Esophagus mucosa (tissue), 1 donor: ENCODE data around the gene KLK14. TPM values are rescaled to one million over a fixed set of nuclear protein-coding genes. Genes with fewer than 3 reads are reported as not detected.

ENCODE experiments used
- ATAC-seq: fragments of 200-7000 bp; cut with Tn5 transposase; one replicate; pipeline ENCODE4 v1.9.1; 2020
- total RNA-seq: library from RNA; stranded (reverse); gene quantifications from one replicate; pipeline ENCODE4 v1.2.4, GENCODE V29; 2023
- donor health status: DM: yes; HTN: yes; CAD: no.

Gene KLK14, protein sequence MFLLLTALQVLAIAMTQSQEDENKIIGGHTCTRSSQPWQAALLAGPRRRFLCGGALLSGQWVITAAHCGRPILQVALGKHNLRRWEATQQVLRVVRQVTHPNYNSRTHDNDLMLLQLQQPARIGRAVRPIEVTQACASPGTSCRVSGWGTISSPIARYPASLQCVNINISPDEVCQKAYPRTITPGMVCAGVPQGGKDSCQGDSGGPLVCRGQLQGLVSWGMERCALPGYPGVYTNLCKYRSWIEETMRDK
- 0.68 TPM for total RNA-seq

DNA sequence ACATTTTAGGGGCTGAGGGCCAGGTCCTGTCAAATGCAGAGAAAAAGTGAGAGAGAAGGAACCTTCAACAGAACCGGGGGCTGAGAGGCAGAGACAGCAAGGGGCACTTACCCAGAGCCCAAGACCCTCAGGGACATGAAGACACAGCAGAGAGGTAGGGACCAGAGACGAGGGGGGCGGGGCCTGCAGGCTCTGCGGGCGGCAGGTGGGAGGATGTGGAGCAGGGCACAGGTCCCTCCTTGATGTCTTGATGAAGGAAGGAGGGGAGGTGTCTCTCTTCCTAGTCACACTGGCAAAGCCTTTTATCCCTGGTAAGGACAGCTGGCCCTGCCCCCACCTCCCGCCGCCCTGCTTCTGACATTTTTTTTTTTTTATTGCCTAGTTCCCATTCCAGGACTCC is at the start of gene KLK14:
Gene KLK14, minus strand, starts transcription at position 277 of the 400 bp plus-strand sequence. Its CDS starts 273 bp downstream, at position 4.
- no peak for ATAC-seq

DNA sequence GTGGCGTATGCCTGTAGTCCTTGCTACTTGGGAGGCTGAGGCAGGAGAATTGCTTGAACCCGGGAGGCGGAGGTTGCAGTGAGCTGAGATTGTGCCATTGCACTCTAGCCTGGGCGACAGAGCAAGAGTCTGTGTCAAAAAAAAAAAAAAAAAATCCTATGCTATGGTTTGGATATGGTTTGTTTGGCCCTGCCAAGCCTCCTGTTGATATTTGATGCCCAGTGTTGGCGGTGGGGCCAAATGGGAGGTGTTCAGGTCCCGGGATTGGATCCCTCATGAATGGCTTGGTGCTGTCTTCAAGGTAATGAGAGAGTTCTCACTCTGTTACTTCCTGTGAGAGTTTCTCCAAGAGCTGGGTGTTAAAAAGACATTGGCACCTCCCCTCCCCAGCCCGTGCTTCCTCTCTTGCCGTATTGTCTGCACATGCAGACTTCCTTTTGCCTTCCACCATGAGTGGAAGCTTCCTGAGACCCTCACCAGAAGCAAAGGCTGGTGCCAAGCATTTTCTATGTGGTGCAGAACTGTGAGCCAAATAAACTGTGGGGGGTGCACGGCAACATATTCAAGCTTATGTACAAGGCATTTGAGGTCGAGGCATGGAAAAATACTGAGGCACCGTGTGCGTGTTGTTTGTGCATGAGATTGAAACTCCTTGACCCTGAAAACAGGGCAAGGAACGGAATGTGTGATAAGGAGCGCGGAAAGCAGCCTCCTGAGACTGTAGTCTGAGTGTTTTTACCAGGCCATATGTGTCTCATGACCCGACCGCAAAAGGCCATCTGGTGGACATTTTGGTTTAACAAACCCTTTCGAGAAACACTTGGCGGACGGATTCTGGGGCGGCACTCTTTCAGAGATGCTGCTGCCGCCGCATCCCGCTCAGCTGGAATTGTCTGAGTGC is 49.3 kb upstream of the KLK14 start:
- peak; percentile 28 for ATAC-seq

DNA sequence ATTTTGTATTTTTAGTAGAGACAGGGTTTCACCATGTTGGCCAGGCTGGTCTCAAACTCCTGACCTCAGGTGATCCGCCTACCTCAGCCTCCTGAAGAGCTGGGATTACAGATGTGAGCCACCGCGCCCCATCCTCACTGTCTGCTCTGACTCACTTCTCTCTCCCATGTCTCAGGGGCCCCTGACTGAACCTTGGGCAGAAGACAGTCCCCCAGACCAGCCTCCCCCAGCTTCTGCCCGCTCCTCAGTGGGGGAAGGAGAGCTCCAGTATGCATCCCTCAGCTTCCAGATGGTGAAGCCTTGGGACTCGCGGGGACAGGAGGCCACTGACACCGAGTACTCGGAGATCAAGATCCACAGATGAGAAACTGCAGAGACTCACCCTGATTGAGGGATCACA is 47.0 kb upstream of the KLK14 start:
- ATAC-seq = no peak

DNA sequence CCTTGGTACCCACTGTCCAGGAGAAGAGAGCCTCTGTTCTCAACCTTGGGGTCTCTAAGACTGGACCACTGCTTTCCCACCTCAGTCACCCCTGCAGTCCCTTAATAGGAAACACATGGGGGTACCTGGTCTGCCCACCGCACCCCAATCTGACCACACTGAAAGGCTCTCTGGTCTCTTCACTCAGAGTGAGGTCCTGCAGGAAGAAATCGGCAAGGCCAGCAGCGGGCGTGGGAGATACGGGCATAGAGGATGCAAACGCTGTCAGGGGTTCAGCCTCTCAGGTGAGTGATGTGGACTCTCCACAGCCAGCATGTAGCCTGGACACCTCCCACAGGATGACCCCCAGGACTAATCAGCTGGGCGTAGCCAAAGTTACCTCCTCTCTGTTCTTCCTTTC is 45.5 kb upstream of the KLK14 start:
- ATAC-seq = no peak

DNA sequence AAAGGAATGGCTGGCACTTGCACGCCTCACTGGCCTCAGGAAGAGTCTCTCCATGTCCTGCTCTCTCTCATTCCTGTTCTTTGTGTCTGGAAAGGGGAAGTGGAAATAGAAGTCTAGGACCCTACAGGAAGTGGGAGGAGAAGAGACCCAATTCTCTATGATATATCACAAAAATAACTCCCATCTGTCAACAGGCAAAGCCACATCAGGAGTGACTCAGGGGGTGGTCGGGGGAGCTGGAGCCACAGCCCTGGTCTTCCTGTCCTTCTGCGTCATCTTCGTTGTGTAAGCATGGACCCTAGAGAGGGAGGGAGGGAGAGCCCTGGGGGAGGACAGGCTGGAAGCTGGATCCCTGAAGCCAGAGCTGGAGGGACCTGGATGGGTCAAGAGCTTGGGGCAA is 45.1 kb upstream of the KLK14 start:
- no peak for ATAC-seq

DNA sequence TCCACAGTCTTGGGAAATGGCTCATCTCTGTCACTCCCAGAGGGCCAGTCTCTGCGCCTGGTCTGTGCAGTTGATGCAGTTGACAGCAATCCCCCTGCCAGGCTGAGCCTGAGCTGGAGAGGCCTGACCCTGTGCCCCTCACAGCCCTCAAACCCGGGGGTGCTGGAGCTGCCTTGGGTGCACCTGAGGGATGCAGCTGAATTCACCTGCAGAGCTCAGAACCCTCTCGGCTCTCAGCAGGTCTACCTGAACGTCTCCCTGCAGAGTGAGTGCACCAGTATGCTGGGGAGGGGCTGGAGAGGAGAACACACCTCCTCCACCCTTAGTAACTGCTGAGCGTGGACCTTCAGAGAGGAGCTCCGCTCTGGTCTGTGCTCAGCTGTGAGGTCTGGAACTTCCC is 44.3 kb upstream of the KLK14 start:
- ATAC-seq = no peak

DNA sequence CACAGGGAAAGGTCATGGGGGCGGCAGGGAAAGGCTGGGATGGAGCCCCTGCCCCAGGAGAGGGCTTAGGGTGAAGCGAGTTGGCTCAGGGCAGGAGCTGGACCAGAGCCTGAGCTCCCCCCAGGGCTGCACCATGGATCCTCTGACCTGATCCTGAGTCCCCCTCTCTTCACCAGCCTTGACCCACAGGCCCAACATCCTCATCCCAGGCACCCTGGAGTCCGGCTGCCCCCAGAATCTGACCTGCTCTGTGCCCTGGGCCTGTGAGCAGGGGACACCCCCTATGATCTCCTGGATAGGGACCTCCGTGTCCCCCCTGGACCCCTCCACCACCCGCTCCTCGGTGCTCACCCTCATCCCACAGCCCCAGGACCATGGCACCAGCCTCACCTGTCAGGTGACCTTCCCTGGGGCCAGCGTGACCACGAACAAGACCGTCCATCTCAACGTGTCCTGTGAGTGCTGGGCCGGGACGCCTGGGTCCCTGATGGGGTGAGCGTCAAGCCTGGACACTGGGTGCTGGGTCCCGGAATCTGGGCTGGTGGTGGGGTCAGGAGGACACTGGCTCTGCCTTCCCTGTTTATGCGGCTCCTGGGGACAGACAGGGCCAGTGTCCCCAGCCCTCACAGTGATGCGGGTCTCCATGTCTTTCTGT is 42.9 kb upstream of the KLK14 start:
- ATAC-seq = no peak

DNA sequence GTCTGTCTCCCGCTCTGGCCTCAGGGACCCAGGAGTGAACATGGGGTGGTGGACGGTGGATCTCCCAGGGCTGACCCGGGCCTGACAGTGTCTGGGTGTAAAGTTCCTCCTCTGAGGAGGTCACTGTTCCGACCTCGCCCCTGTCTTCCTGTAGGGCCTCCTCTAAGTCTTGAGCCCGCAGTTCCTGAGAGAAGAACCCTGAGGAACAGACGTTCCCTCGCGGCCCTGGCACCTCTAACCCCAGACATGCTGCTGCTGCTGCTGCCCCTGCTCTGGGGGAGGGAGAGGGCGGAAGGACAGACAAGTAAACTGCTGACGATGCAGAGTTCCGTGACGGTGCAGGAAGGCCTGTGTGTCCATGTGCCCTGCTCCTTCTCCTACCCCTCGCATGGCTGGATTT is 42.0 kb upstream of the KLK14 start, which contains the start of gene SIGLEC9:
Gene SIGLEC9, plus strand, starts transcription at position 178 of the 400 bp plus-strand sequence. Its CDS starts 69 bp downstream, at position 247.
- no peak for ATAC-seq

DNA sequence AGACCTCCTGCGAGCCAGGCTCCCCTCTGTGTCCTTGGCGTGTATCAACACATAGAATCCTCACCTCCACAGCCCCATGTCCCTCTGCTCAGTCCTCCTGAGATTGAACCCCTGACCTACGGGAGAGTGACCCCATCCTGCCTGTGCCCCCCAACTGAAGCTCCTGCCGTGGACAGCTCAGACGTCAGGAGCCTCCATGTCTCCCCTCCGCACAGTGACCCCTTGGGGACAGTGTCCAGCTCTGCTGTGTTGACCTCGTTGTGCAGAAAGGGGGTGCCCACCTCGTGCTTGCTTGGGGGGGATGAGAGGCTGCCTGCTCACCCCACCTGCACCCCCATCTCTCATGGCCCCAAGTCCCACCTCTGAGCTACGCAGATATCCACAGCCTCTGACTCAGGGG is 41.5 kb upstream of the KLK14 start:
- no peak for ATAC-seq

DNA sequence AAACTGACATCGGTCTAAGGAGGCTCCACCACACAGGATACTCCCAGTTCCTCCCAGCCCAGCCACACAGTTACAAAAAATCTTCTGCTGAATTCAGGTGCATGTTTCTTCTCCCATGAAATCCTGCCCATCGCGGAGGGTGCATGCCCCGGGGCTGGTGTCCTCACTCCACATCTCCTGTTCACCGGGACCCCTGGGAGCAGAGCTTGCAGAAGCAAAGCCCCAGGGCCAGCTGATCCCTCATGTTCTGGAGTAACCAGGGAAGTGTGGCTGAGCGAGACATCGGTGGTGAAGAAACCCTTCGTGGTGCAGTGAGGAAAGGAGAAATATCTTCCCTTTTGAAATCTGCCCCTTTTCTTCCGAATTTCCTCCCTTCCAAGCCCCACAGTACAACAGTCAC is 41.1 kb upstream of the KLK14 start:
- no peak for ATAC-seq

DNA sequence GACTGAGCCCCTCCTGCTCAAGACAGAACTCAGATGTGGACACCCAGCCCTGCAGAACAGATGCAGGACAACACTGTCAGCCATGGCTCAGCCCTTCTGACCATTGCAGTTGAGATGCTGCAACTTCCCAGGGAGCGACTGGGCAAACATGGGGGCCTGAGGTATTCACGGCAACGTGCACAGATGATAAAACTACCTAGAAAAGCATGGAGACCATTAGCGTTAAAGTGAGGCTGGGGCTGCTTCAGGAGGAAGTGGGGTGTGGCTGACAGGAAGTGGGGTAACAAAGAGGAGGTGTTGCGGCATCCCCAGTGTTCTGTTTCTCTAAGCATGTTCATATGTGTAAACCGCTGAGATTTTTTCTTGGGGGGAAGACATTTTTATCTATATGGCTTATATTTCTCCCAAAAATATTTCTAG is 40.7 kb upstream of the KLK14 start:
- no peak for ATAC-seq

DNA sequence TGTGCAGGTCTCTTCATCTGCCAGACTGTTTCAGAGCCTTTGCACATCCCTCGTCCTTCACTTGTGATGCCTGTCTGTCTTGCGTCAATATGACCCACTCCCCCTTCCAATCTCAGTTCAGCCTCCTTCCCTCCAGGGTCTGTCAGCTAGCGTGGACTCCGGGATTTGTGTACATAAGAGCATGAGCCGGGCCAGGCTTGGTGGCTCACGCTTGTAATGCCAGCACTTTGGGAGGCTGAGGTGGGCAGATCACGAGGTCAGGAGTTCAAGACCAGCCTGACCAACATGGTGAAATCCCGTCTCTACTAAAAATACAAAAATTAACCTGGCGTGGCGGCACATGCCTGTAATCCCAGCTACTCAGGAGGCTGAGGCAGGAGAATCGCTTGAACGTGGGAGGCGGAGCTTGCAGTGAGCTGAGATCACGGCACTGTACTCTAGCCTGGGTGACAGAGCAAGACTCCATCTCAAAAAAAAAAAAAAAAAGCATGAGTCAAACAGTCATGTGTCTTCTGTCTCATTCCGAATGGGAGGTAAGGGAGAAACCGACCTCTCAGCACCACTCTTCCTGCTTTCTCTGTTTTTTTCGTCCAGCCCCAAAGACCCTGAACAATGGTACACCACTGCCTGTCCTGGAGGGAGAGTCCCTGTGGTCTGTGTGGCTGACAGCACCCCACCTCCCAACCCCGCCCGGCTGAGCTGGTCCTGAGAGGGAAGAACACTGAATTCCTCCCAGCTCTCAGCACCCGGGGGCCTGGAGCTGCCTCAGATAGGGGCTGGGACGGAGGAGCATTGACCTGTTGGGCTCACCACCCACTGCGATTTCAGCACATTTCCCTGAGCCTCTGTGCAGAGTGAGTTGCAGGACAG is 39.7 kb upstream of the KLK14 start:
- ATAC-seq = no peak

DNA sequence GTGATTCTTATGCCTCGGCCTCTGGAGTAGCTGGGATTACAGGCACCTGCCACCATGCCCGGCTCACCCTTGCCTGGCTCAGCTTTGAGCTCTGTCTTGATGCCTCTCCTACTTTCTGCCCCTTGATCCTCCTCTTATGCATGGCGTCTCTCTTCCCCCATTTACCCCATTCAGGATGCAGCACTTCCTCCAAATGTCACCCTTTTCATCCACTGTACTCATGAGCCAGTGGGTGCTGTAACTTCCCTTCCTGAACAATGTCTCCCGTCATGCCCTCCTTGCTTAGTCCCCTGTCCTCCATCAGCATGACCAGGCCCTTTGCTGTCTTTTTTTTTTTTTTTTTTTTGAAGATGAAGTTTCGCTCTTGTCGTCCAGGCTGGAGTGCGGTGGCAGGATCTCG is 38.6 kb upstream of the KLK14 start:
- no peak for ATAC-seq

DNA sequence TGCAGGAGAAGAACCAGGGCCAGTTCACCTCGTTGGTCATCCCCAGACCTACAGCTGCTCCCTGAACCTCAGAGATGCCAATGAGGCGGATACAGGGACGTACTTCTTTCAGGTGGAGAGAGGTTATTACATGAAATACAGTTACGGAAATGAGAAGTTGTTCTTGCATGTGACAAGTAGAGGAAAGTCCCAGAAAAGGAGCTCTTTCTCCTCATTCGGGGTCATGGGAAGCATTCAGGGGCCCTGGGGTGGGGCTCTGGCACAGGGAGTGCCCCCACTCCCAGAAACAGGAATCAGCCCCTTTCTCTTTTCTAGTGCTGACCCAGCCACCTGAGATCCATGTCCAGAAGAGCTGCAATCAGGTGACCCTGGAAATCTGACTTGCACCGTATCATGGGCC is 37.5 kb upstream of the KLK14 start:
- no peak for ATAC-seq

DNA sequence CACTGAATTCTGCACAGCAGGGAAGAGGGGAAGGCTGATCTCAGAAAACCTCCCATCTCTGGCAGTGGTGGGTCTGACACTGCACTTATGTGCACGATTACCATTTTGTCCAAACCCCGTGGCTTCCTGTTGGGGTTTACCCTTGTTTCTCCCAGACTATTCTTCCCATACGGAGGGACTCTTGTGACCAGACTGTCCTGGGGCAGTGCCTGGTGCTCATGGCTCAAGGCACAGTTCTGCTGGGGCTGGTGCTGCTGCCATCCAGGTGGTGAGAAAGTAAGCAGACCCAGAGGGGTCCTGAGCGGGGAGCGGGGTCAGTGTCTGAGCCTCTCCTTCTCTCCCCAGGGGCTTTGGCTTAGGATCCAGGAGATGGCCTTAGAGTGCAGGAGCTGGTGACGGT is 36.9 kb upstream of the KLK14 start:
- no peak for ATAC-seq

DNA sequence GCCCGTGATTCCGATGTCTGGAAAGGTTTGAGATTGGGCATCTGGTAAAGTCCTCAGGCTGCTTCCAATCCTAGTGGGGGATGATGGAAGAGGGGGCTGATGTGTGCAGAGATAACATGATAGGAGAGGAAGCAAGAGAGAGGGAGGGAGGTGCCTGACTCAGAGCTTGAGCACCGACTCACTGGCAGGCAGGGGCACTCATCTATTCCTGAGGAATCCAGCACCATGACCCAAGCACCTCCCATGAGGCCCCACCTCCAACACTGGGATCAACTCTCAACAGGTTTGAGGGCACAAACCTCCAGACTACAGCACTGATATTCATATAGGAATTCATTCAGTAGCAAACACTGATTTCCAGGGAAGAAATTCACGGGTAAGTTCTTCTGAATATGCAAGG is 36.4 kb upstream of the KLK14 start:
- ATAC-seq = no peak

DNA sequence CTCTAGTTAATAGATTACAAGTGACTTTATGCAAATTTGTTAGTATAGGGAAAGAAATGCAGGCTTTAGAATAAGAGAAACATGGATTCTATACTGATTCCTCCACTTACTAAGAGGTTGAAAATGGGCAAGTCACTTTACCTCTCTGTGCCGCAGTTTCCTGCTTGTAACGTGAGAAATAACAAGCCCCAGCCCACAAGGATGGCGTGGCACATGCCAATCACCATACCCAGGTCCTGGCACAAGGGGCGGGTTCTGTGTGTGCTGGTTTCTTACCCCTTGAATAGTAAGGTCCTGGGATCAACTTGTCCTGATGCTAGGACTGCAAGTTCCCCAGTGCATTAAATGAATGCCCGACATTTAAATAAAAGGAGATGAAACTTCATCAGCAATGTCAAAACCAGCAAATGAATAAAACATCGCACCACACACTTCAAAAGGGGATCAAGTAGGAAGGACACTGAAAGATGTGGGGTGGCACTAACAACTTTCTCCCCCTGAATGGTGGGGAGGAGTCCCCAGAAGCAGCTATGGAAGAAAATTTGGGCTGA is 34.1 kb upstream of the KLK14 start:
- no peak for ATAC-seq

DNA sequence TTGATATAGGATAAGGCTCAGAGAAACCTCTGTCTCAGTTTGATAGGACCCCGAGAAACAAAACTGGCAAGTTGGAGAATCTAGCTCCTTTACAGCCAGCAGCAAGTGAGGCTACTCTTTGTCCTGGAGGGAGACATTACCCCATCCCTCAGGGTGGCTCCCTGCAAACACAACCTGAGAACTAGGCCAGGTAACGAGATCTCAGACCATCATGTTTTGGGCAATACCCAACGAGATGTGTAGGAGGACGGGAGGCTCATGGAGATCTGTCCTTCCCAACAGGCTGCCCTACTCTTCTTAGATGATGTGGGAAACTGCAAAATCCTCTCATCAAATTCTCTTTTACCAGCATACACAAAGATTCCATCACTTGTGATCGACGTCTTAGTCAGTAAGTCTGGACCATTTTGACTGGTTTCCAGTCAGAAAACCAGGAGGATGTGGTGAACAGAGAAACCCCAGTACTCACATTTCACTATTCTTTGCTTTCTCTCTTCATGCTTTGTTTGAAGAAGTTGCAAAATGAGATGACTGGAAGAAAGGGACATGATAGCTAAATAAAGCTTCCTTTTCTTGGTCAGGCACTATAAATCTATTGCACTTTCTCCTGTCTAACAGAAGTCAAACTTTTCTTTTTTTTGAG is 31.5 kb upstream of the KLK14 start:
- ATAC-seq = no peak

DNA sequence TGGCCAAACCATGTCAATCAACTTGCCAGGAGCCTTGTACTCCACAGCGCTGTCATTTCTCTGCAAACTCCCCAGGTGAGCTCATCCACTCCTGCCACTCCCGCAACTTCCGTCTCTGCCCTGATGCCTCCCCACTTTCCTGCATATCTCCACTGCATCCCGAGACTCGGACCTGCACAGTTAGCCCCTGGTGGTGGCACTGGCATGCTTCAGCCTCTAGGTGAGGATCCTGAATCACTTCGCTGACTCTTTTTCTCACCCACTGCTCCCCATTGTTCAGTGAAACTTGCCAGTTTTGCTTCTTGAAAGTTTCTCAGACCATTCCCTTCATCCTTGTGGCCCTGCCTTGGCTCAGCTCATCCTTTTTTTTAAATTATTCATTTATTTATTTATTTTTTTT is 28.9 kb upstream of the KLK14 start:
- peak; percentile 5 for ATAC-seq

DNA sequence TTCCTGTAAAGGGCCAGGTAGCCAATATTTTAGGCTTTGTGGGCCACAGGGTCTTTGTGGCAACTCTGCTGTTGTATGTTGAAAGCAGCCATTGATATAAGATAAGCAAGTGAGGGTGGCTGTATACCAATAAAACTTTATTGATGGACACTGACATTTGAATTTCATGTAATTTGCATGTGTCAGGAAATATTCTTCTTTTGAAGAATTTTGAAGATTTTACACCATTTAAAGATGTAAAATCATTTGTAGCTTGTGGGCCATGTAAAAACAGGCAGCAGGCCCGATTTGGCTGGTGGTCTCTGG is 27.9 kb upstream of the KLK14 start:
- ATAC-seq = no peak

DNA sequence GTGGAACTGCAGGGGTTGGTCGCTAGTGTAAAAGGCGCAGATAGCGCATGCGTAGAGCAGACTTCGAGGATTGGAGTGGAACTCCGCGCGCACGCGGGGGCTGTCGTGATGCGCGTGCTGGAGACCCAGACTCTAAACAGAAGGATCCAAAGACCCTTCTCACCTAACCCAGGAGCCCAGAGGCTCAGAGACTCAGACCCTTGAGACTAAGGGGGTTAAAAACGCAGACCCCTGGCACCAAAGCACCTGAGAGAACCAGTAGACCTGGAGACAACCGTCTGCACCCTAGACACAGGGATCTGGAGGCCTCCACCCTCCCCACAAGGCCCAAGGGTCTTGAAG is 26.1 kb upstream of the KLK14 start:
- ATAC-seq = peak; percentile 0
